Adrenal gland (tissue), 5 donors: Measurements from ENCODE around the gene NFIB.

Source experiments
- CTCF ChIP-seq, 6 experiments: fragments of 450-650 bp in 4 of 6; fragments of 200-600 bp in 2 of 6; sonication (generic) in 1 of 6; IDR thresholded peaks; 1 replicate in 5 of 6; 2 replicates in 1 of 6; pipeline versions ENCODE4 v1.5.1 to v1.8.0; 2016 to 2021; ENCODE audit warnings: antibody characterized with exemption in 6 of 6, mild to moderate bottlenecking in 2 of 6, moderate library complexity in 1 of 6
- POLR2A ChIP-seq, 2 donors: fragments of 450-650 bp; IDR thresholded peaks; one replicate each; pipeline ENCODE4 v1.6.1; 2017; ENCODE audit warnings: antibody characterized with exemption in 2 of 2, mild to moderate bottlenecking in 2 of 2, moderate library complexity in 1 of 2
- donor health status: DM: no; HTN: no; CAD: no.

- TF ChIP-seq CTCF (IDR thresholded peaks at IDR 0.05) (no peak), POLR2A (IDR thresholded peaks at IDR 0.05) (no peak)
Measured at GRCh38 chr9:14139287-14139686, 174.7 kb downstream of the NFIB start.
